GM23338 (cell line): ENCODE data around the gene CSNK1A1L. TPM values are rescaled to one million over a fixed set of nuclear protein-coding genes. Genes with fewer than 3 reads are reported as not detected.
"Not testable (repeated sequence)": the region's sequence is repeated elsewhere in the genome, so short reads cannot be mapped to it uniquely, and the experiment has no call there.

Source experiments
- ATAC-seq: fragments of 200-7000 bp; cut with Tn5 transposase; 3 replicates; pipeline ENCODE4 v1.9.1; 2020
- DNase-seq: peaks from one replicate; pipeline ENCODE4 v3.0.0-alpha.2; 2015; ENCODE audit warnings: low spot score
- H2AFZ ChIP-seq: fragments of 200-600 bp; sonication (generic); 2 replicates; pipeline ENCODE4 v1.8.0; 2016; ENCODE audit warnings: antibody characterized with exemption, mild to moderate bottlenecking, moderate library complexity
- H3F3A ChIP-seq: fragments of 200-600 bp; sonication (generic); replicated peaks from 2 replicates; pipeline ENCODE4 v1.8.0; 2017; ENCODE audit warnings: antibody characterized with exemption, mixed run types, low read depth
- H3K27ac ChIP-seq: fragments of 200-600 bp; sonication (generic); 2 replicates; pipeline ENCODE4 v1.6.1; 2016; ENCODE audit warnings: low read depth
- H3K27me3 ChIP-seq: fragments of 200-600 bp; sonication (generic); 2 replicates; pipeline ENCODE4 v1.8.0; 2016; ENCODE audit warnings: mild to moderate bottlenecking, mixed run types, moderate library complexity; ENCODE audit not compliant: insufficient read depth
- H3K36me3 ChIP-seq: fragments of 200-600 bp; sonication (generic); 2 replicates; pipeline ENCODE4 v1.8.0; 2016; ENCODE audit warnings: mild to moderate bottlenecking; ENCODE audit not compliant: insufficient read depth
- H3K4me1 ChIP-seq: fragments of 200-600 bp; sonication (generic); 2 replicates; pipeline ENCODE4 v1.8.0; 2016; ENCODE audit warnings: mild to moderate bottlenecking, moderate library complexity; ENCODE audit not compliant: insufficient read depth
- H3K4me2 ChIP-seq: fragments of 200-600 bp; sonication (generic); 2 replicates; pipeline ENCODE4 v1.7.1; 2017; ENCODE audit warnings: mixed run types
- H3K4me3 ChIP-seq: fragments of 200-600 bp; sonication (generic); 2 replicates; pipeline ENCODE4 v1.6.1; 2016; ENCODE audit warnings: mixed run types
- H3K79me2 ChIP-seq: fragments of 200-600 bp; sonication (generic); replicated peaks from 2 replicates; pipeline ENCODE4 v1.8.0; 2017; ENCODE audit warnings: mild to moderate bottlenecking; ENCODE audit not compliant: insufficient read depth
- H3K9me2 ChIP-seq: fragments of 200-600 bp; sonication (generic); 2 replicates; pipeline ENCODE4 v1.8.0; 2017; ENCODE audit not compliant: insufficient read depth
- H4K20me1 ChIP-seq: fragments of 200-600 bp; sonication (generic); replicated peaks from 2 replicates; pipeline ENCODE4 v1.8.0; 2017; ENCODE audit warnings: mild to moderate bottlenecking; ENCODE audit not compliant: insufficient read depth
- H3K27ac Mint-ChIP-seq: 2 replicates; pipeline ENCODE4 v1.8.0; 2020; ENCODE audit warnings: inconsistent platforms, mild to moderate bottlenecking, moderate library complexity, mixed read lengths
- H3K27me3 Mint-ChIP-seq: 3 replicates; pipeline ENCODE4 v1.8.0; 2022; ENCODE audit warnings: low read depth, mild to moderate bottlenecking, moderate library complexity, mixed read lengths, inconsistent platforms; ENCODE audit not compliant: insufficient read depth, poor library complexity
- H3K36me3 Mint-ChIP-seq: 3 replicates; pipeline ENCODE4 v1.8.0; 2021; ENCODE audit warnings: low read depth, mild to moderate bottlenecking, inconsistent platforms, moderate library complexity, mixed read lengths
- H3K4me1 Mint-ChIP-seq: 3 replicates; pipeline ENCODE4 v1.8.0; 2020; ENCODE audit warnings: mild to moderate bottlenecking, inconsistent platforms, mixed read lengths
- H3K4me3 Mint-ChIP-seq: 3 replicates; pipeline ENCODE4 v1.8.0; 2021; ENCODE audit warnings: moderate library complexity, mild to moderate bottlenecking, inconsistent platforms, mixed read lengths
- H3K9me3 Mint-ChIP-seq: 3 replicates; pipeline ENCODE4 v1.8.0; 2020; ENCODE audit warnings: moderate library complexity, mild to moderate bottlenecking, inconsistent platforms, mixed read lengths
- polyA plus RNA-seq: library from polyadenylated mRNA; unstranded; fragments of >200 nt; fragmentation: Nextera tagmentation; extraction: Ambion mirVana; gene quantifications from 2 replicates; pipeline ENCODE4 v1.2.1, GENCODE V29; 2016
- total RNA-seq: library from RNA; depleted of rRNA; stranded (reverse); fragments of >200 nt; shearing (Covaris generic); gene quantifications from 2 replicates; pipeline ENCODE4 v1.2.3, GENCODE V29; 2014; rRNA removed

CSNK1A1L gene
- total and polyA plus RNA-seq, 2 experiments from 2014 or later: not detected

GRCh38 chr13:37056228-37056627 is 49.2 kb downstream of the CSNK1A1L start:
- H3K9me3 Mint-ChIP-seq, H3K4me2 ChIP-seq, H2AFZ ChIP-seq, H3K4me1 Mint-ChIP-seq, H3K27ac Mint-ChIP-seq, H3K27ac ChIP-seq, H3K4me1 ChIP-seq, ATAC-seq, H3K4me3 Mint-ChIP-seq, H3F3A ChIP-seq, H3K27me3 ChIP-seq, H3K9me2 ChIP-seq, DNase-seq, H4K20me1 ChIP-seq, H3K27me3 Mint-ChIP-seq, H3K4me3 ChIP-seq, H3K36me3 ChIP-seq: not testable (repeated sequence)
- peaks cover 44% of the 10 kb centered on the region for H3K36me3 Mint-ChIP-seq
- peaks cover 79% of the 10 kb centered on the region for H3K79me2 ChIP-seq

Other genes starting within 250 kb of the CSNK1A1L start
- gene SMAD9, start 185.4 kb downstream of the CSNK1A1L start, total RNA-seq: 1.3 and 1.4 TPM in 2 replicates
- gene SMAD9, start 185.4 kb downstream of the CSNK1A1L start, polyA plus RNA-seq: 0.95 and 1.3 TPM in 2 replicates
- 15.6 and 18.2 TPM in 2 replicates for gene ALG5, start 106.3 kb downstream of the CSNK1A1L start, total RNA-seq
- gene ALG5, start 106.3 kb downstream of the CSNK1A1L start, polyA plus RNA-seq: 27.9 and 34.0 TPM in 2 replicates
- 69.0 and 89.1 TPM in 2 replicates for gene EXOSC8, start 104.9 kb downstream of the CSNK1A1L start, total RNA-seq
- gene EXOSC8, start 104.9 kb downstream of the CSNK1A1L start, polyA plus RNA-seq: 194 and 238 TPM in 2 replicates
- gene SUPT20H, start 46.0 kb downstream of the CSNK1A1L start, total RNA-seq: 67.5 and 68.7 TPM in 2 replicates
- gene SUPT20H, start 46.0 kb downstream of the CSNK1A1L start, polyA plus RNA-seq: 90.2 and 98.2 TPM in 2 replicates